GM18909 (cell line): ENCODE measurements around the gene GPER1.
"Not testable (repeated sequence)": the region's sequence is repeated elsewhere in the genome, so short reads cannot be mapped to it uniquely, and the experiment has no call there.

Experiments
- ATAC-seq: cut with Tn5 transposase; IDR thresholded peaks from one replicate; pipeline ENCODE4 v1.9.1; 2021; ENCODE audit warnings: mild to moderate bottlenecking; ENCODE audit not compliant: unreplicated experiment, poor library complexity

The GPER1 gene

GRCh38 chr7:1115171-1116045 lies 27.5 kb downstream of the GPER1 start:
- ATAC-seq: not testable (repeated sequence)

DNA sequence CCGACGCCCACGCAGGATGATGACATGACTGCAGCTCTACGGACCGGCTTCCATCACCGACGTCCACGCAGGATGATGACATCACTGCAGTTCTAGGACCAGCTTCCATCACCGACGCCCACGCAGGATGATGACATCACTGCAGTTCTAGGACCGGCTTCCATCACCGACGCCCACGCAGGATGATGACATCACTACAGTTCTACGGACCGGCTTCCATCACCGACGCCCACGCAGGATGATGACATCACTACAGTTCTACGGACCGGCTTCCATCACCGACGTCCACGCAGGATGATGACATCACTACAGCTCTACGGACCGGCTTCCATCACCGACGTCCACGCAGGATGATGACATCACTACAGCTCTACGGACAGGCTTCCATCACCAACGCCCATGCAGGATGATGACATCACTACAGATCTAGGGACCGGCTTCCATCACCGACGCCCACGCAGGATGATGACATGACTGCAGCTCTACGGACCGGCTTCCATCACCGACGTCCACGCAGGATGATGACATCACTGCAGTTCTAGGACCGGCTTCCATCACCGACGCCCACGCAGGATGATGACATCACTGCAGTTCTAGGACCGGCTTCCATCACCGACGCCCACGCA lies 28.6 kb downstream of the GPER1 start:
- not testable (repeated sequence) for ATAC-seq

DNA sequence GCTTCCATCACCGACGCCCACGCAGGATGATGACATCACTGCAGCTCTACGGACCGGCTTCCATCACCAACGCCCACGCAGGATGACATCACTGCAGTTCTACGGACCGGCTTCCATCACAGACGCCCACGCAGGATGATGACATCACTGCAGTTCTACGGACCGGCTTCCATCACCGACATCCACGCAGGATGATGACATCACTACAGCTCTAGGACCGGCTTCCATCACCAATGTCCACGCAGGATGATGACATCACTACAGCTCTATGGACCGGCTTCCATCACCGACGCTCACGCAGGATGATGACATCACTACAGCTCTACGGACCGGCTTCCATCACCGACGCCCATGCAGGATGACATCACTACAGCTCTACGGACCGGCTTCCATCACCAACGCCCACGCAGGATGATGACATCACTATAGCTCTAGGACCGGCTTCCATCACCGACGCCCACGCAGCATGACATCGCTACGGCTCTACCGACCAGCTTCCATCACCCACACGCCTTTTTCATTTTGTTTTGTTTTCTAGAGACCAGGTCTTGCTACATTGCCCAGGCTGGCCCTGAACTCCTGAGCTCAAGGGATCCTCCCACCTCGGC lies 29.5 kb downstream of the GPER1 start:
- ATAC-seq: no peak

DNA sequence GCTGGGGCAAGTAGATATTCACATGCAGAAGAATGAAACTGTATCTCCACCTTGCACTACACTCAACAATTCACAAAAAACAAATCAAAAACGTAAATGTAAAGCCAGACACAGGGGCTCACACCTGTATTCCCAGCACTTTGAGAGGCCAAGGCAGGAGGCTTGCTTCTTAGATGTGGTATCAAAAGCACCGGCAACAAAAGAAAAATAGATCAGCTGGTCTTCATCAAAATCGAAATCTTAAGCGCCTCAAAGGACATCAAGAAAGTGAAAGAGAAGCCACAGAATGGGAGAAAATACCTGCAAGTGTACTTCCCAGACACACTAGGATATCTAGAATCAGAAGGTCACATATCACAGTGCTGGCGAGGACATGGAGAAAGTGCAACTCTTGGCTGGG lies 31.3 kb downstream of the GPER1 start:
- ATAC-seq: no peak

GRCh38 chr7:1120791-1121190 lies 32.9 kb downstream of the GPER1 start:
- ATAC-seq: no peak

DNA sequence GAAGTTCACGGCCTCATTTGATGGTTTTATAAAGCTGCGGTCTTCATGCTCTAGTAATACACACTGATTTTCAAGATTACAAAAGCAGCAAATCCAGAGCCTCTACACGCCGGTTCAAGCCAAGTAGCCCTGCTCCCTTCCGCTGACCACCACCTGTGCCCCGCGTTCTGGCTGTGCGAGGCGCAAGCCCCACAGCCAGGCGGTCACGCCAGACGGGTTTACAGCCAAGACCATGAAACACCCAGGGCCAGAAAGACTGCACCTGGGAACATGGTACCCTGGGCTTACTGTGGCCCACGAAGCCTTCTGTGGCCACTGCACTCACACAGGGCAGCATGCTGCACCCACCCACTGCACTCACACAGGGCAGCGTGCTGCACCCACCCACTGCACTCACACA lies 33.6 kb downstream of the GPER1 start:
- ATAC-seq: no peak

DNA sequence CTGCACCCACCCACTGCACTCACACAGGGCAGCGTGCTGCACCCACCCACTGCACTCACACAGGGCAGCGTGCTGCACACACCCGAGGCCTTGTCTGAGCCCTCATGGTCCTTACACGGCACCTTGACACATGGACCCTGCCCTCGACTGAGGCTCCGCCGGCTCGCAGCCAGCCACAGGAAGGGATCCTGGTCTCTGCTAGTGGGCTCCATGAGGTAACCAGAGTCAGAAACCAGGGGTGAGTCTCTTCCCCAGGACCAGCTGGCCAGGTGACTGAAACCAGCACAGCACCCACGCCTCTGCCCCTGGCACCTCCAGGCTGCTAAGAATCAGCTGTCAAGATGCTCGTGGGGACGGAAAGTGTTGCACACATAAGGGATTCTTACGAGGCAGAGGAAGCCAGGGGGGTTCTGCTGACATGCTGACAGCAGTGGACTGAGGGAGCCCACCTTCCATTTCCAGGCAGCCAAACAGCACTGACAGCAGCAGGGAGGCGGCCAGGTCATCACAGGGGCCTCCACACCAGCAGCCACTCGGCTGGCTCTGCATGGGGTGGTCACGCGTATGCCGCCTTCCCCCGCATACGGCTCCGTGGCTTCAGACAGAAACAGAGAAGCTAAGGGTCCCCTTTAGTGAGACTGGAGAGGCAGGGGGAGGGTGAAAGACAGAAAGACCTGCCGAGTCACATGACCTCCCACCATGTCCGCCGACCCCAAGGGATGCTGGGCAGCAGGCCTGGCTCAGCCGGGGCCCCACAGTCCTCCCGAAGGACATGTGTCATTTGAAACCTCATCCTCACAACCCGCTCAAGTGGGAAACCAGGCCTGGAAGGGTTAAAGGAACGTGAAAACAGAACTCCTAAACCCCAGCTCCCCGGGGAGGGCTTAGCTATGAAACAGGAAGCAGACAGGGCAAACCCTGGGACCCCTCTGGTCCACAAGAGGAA lies 34.2 kb downstream of the GPER1 start:
- ATAC-seq: no peak

- ATAC-seq: no peak
Measured at GRCh38 chr7:1122832-1123501, 35.1 kb downstream of the GPER1 start.

DNA sequence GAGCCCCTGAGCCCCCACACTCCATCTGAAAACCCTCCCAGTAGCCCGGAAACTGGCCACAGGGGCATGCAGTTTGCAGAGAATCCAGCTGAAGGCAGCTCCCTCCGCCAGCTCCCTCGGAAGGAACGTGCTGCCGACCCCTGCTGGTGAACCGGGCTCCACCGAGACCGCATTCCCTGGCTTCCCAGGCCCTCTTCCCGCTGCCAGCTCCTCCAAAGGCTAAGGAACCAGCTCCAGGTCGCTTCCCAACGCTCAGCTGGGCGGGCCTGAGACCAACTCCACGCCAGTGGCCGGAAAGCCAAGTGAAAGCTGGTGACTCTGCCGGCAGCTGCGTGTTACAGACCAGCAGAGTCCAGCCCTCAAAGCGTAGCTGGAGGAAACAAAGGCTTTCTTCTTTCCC lies 35.8 kb downstream of the GPER1 start:
- no peak for ATAC-seq

DNA sequence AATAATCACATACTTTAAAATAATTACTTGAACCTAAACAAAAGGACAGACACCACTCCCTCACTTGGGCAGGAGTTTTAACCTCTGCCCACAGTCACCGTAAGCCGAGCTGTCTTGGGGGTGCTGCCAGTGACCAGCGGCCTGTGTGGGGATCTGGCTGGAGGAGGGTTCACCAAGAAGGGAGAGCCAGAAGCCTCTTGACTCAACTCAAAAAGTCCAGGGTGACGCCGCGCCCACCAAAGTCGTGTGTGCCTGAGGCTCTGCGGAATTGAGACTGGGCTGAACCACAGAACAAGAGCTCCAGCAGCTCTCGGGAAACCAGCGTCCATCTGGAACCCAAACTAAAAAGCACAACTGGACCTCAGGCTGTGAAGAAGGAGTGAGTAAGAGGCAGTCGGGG lies 36.3 kb downstream of the GPER1 start:
- ATAC-seq: no peak

DNA sequence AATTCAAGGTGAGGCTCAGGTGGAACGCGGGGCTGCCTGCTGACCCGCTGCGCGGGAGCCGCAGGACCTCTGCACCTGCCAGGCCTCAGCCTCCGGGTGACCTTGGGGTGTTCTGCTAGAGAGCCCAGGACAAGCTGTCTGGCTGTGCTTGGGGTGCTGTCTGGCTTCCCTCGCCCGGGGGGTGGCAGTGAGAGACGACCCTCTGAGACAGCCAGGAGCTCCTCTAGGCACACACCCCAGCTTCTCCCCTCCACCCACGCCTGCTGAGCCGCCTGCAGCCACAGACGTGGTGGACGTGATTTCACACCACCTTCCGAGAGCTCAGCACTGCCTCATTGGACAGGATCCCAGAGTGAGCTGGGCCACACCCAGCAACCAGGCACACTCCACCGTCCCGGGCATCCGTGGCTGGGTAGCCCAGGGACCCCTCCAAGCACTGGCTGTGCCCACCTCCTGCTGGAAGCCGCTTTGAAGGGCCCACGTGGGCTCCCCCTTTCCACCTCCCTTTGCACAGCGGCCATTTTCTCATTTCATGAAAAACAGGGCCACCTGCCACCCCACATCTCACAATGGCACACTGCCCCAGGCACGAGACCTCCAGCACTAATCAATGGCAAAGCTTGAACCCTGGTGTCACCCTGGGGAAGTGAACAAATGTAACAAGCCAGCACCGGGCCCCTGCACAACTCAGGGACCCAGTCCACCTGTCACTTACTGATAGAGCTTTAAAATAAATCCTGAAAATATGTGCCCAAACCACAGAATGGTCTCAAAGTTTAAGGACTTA lies 37.1 kb downstream of the GPER1 start:
- ATAC-seq: no peak

GRCh38 chr7:1125603-1125969 lies 37.7 kb downstream of the GPER1 start:
- no peak for ATAC-seq

GRCh38 chr7:1127001-1127400 lies 39.1 kb downstream of the GPER1 start:
- ATAC-seq: no peak

- ATAC-seq: no peak
Measured at GRCh38 chr7:1129431-1129830, 41.5 kb downstream of the GPER1 start.

DNA sequence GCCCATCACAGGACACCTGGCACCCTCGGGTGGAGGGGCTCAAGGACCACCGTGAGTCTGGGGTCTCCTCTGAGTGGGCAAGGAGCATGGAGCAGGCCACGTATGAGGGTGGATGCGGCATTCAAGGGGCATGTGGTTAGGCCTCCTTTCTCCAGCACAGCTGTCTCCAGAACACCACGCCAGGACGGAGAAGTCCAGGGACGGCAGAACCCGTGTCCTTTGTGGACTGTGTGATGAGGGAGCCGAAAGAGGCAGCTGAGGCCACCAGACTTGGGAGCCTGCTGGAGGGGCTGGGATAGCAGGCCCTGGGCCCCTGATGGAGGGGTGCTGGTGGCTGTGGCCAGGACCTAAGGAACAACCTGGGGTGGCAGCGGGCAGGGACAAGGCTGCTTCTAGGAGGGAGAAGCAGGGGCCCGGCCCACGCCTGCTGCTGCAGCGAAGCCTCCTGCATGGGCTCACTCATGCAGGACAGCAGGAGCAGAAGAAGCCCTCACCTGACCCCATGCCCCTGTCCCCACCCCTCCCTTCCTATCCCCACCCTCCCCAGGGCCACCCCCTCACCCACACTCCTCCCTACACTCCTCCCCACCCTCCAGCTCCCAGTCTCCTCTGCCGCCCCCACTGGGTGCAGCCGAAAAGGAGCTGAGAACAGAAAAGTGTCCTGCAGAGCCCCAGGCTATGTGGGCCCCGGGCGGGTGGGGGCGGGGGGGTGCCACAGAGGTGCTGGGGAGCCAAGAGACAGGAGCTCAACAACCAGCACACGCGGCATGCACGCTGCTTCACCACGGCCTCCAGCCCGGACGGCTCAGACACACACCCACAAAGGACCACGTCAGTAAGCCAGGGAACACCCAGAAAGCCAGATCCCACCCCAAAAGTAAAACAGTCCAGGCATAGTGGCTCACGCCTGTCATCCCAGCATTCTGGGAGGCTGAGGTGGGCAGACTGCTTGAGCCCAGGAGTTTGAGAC lies 42.4 kb downstream of the GPER1 start:
- no peak for ATAC-seq

- no peak for ATAC-seq
Measured at GRCh38 chr7:1131471-1132265, 43.8 kb downstream of the GPER1 start.

- ATAC-seq: no peak
Measured at GRCh38 chr7:1134951-1135350, 47.0 kb downstream of the GPER1 start.
